HG03460 (cell line): ENCODE data around the gene UMODL1.

Experiments
- ATAC-seq: cut with Tn5 transposase; IDR thresholded peaks from one replicate; pipeline ENCODE4 v1.9.1; 2021; ENCODE audit not compliant: unreplicated experiment

Gene UMODL1

GRCh38 chr21:42182713-42183371, 111.7 kb downstream of the UMODL1 start:
- ATAC-seq = no peak

- ATAC-seq = no peak
Observed at GRCh38 chr21:42183374-42184266, 112.5 kb downstream of the UMODL1 start.

- no peak for ATAC-seq
Observed at GRCh38 chr21:42186591-42186990, 115.5 kb downstream of the UMODL1 start.

GRCh38 chr21:42187976-42188653, 117.0 kb downstream of the UMODL1 start:
- peak; percentile 99 for ATAC-seq

- no peak for ATAC-seq
Observed at GRCh38 chr21:42188663-42189062, 117.5 kb downstream of the UMODL1 start.

- no peak for ATAC-seq
Observed at GRCh38 chr21:42189431-42189830, 118.3 kb downstream of the UMODL1 start.

GRCh38 chr21:42189860-42190485, 118.9 kb downstream of the UMODL1 start:
- ATAC-seq = no peak

- no peak for ATAC-seq
Observed at GRCh38 chr21:42190486-42190863, 119.4 kb downstream of the UMODL1 start.

GRCh38 chr21:42191064-42191463, 119.9 kb downstream of the UMODL1 start:
- ATAC-seq = no peak

GRCh38 chr21:42191696-42192595, 120.8 kb downstream of the UMODL1 start:
- ATAC-seq = no peak
